Loucy (cell line): ENCODE results near the gene PDZD7.

ENCODE experiments used
- EZH2phosphoT487 ChIP-seq: fragments of 200-600 bp; IDR thresholded peaks from 2 replicates; pipeline ENCODE4 v1.6.1; 2018; ENCODE audit warnings: antibody characterized with exemption, mild to moderate bottlenecking, moderate library complexity, borderline replicate concordance
- TF ChIP-seq, protein P1 (sequence below): fragments of 200-600 bp; sonication (generic); conservative IDR thresholded peaks from 2 replicates; pipeline ENCODE4 v1.5.1; 2014; ENCODE audit warnings: mild to moderate bottlenecking, antibody characterized with exemption, low read length

DNA sequence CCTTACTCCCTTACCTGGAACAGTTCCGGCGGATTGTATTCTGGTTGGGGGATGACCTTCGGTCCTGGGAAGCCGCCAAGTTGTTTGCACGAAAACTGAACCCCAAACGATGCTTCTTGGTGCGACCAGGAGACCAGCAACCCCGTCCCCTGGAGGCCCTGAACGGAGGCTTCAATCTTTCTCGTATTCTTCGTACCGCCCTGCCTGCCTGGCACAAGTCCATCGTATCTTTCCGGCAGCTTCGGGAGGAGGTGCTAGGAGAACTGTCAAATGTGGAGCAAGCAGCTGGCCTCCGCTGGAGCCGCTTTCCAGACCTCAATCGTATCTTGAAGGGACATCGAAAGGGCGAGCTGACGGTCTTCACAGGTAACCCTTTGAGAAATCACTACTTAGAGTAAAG, 41.8 kb downstream of the PDZD7 start:
- TF ChIP-seq, protein P1, sequence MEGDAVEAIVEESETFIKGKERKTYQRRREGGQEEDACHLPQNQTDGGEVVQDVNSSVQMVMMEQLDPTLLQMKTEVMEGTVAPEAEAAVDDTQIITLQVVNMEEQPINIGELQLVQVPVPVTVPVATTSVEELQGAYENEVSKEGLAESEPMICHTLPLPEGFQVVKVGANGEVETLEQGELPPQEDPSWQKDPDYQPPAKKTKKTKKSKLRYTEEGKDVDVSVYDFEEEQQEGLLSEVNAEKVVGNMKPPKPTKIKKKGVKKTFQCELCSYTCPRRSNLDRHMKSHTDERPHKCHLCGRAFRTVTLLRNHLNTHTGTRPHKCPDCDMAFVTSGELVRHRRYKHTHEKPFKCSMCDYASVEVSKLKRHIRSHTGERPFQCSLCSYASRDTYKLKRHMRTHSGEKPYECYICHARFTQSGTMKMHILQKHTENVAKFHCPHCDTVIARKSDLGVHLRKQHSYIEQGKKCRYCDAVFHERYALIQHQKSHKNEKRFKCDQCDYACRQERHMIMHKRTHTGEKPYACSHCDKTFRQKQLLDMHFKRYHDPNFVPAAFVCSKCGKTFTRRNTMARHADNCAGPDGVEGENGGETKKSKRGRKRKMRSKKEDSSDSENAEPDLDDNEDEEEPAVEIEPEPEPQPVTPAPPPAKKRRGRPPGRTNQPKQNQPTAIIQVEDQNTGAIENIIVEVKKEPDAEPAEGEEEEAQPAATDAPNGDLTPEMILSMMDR, result no peak
- no peak for TF ChIP-seq EZH2phosphoT487
